GM23248 (cell line): ENCODE data around the gene ITPKC.

Experiments used
- EZH2 ChIP-seq: fragments of 200-600 bp; sonication (generic); IDR thresholded peaks from 2 replicates; pipeline ENCODE4 v1.6.1; 2018; ENCODE audit warnings: antibody characterized with exemption, mild to moderate bottlenecking; ENCODE audit not compliant: insufficient read depth, poor library complexity, severe bottlenecking
- EZH2phosphoT487 ChIP-seq: fragments of 200-600 bp; sonication (generic); IDR thresholded peaks from 2 replicates; pipeline ENCODE4 v1.6.1; 2018; ENCODE audit warnings: antibody characterized with exemption, moderate library complexity, mild to moderate bottlenecking, low read depth; ENCODE audit not compliant: insufficient read depth

DNA sequence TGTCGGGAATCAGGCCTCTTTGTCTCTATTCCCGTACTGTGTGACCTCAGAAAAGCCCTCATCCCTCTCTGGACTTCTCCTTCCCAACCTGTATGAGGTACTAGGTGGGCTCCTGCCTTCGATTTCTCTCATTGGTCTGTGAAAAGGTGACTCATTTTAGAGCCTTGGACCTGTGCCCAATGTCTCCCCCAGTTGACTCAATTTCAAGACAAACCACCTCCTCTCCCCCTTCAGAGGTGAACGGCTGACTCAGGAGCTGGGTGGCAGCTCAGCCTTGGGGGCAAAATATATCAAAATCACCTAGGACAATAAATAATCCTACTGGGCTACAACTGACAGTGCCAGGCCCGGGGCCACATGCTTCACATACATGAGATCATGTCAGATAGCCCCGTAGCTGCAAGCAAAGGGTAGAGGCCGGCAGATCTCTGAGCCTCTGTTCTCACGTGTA is 856 bp upstream of the ITPKC start:
- TF ChIP-seq EZH2phosphoT487 (no peak), EZH2 (no peak)
